ENCODE results near the gene PRSS2. TPM values are rescaled to one million over a fixed set of nuclear protein-coding genes. Genes with fewer than 3 reads are reported as not detected.
"Not testable (repeated sequence)": the region's sequence is repeated elsewhere in the genome, so short reads cannot be mapped to it uniquely, and the experiment has no call there.

PRSS2 gene
- polyA plus RNA-seq, 1 donor (not counting 4 experiments of a cell fraction or from before 2014, with no cell fraction given) = not detected

DNA sequence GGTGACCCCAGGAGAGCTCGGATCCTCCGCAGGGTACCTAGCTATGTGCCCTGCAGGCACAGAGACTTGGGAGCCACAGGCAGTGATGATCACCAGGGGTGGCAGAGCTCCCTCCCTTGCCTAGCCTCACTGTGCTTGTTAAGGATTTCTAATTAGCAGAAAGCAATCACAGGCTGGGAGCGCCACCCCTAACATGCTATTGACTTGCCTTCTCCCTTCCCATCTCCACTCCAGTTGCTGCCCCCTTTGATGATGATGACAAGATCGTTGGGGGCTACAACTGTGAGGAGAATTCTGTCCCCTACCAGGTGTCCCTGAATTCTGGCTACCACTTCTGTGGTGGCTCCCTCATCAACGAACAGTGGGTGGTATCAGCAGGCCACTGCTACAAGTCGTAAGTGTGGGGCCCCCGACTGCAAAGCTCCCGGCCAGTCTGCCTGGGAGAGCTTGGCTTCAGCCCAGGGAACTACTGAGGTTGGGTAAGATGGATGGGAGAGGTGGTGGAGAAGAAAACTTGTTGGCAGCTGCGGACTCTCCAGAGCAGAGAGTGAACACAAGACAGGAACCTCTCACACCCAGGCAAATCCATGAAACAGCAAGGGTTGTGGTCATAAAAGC lies 20.3 kb upstream of the PRSS2 start:
- H2AFZ ChIP-seq (ENCODE audit: control insufficient read depth, low read length) = no peak overlapping the region
- H3K27ac ChIP-seq (ENCODE audit: control insufficient read depth, insufficient read depth, low read length) = no peak overlapping the region
- no peak overlapping the region for H3K4me3 ChIP-seq (ENCODE audit: control insufficient read depth in 2 of 3, extremely low read depth in 1 of 3, insufficient read depth in 2 of 3, low read depth in 1 of 3, low read length in 3 of 3)
- no peaks in the 10 kb centered on the region for H3K27me3 ChIP-seq (ENCODE audit: control insufficient read depth, extremely low read depth, insufficient read depth, low read length)
- no peaks in the 10 kb centered on the region for H3K9me1 ChIP-seq (ENCODE audit: control insufficient read depth, extremely low read depth, insufficient read depth, low read length)
- DNase-seq (ENCODE audit: low read depth, low spot score) (no peak), FAIRE-seq (no peak)
- no peaks in the 10 kb centered on the region for H3K79me2 ChIP-seq (ENCODE audit: control insufficient read depth, insufficient read depth, low read length)
- no peaks in the 10 kb centered on the region for H3K36me3 ChIP-seq (ENCODE audit: control insufficient read depth in 2 of 2, extremely low read depth in 1 of 2, insufficient read depth in 2 of 2, low read length in 2 of 2)
- H4K20me1 ChIP-seq (ENCODE audit: control insufficient read depth, extremely low read depth, insufficient read depth, low read length) = no peaks in the 10 kb centered on the region
- H3K9ac ChIP-seq (ENCODE audit: control insufficient read depth, extremely low read depth, insufficient read depth, low read length) = no peak overlapping the region
- dilution Hi-C loops (cut with MboI; ENCODE audit: extremely low pct_ligation_motif_present, low sequenced_read_pairs) = no loop called here
- H3K9me3 ChIP-seq (ENCODE audit: control insufficient read depth, low read depth, low read length) = no peaks in the 10 kb centered on the region
- TF ChIP-seq EZH2 (IDR thresholded peaks at IDR 0.05; ENCODE audit: low read length) = no peak
- TF ChIP-seq, protein P1, sequence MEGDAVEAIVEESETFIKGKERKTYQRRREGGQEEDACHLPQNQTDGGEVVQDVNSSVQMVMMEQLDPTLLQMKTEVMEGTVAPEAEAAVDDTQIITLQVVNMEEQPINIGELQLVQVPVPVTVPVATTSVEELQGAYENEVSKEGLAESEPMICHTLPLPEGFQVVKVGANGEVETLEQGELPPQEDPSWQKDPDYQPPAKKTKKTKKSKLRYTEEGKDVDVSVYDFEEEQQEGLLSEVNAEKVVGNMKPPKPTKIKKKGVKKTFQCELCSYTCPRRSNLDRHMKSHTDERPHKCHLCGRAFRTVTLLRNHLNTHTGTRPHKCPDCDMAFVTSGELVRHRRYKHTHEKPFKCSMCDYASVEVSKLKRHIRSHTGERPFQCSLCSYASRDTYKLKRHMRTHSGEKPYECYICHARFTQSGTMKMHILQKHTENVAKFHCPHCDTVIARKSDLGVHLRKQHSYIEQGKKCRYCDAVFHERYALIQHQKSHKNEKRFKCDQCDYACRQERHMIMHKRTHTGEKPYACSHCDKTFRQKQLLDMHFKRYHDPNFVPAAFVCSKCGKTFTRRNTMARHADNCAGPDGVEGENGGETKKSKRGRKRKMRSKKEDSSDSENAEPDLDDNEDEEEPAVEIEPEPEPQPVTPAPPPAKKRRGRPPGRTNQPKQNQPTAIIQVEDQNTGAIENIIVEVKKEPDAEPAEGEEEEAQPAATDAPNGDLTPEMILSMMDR (optimal IDR thresholded peaks at IDR 0.05 in 1 of 3, IDR thresholded peaks at IDR 0.05 in 1 of 3, conservative IDR thresholded peaks at IDR 0.05 in 1 of 3; ENCODE audit: extremely low read depth in 1 of 3, insufficient read depth in 2 of 3, low read length in 3 of 3) = no peak
- H3K4me2 ChIP-seq (ENCODE audit: control insufficient read depth, extremely low read depth, insufficient read depth, low read depth, low read length) = no peak overlapping the region
- no peaks in the 10 kb centered on the region for H3K4me1 ChIP-seq (ENCODE audit: control insufficient read depth, extremely low read depth, insufficient read depth, low read length)

DNA sequence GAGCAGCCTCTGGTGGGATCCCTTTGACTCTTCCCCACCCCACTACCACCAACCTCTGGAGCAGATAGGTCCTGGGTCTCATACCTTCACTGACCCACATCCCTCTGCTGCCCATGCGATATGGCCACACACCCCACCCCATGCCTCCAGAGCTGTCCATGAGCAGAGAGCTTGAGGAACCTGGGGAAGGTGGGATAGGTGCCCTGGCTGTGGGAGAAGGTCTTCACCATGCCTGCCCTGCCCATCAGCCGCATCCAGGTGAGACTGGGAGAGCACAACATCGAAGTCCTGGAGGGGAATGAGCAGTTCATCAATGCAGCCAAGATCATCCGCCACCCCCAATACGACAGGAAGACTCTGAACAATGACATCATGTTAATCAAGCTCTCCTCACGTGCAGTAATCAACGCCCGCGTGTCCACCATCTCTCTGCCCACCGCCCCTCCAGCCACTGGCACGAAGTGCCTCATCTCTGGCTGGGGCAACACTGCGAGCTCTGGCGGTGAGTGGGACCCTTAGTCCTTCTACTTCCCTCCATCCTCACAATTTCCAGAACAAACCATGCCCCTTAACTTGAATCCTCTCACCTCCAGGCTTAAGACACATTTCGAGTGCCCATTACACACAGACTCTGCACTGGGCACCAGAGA lies 19.1 kb upstream of the PRSS2 start:
- H3K9me1 ChIP-seq (ENCODE audit: control insufficient read depth, extremely low read depth, insufficient read depth, low read length); H3K4me2 ChIP-seq (ENCODE audit: control insufficient read depth, extremely low read depth, insufficient read depth, low read depth, low read length); H4K20me1 ChIP-seq (ENCODE audit: control insufficient read depth, extremely low read depth, insufficient read depth, low read length); H3K79me2 ChIP-seq (ENCODE audit: control insufficient read depth, insufficient read depth, low read length); FAIRE-seq; H3K36me3 ChIP-seq (ENCODE audit: control insufficient read depth in 2 of 2, extremely low read depth in 1 of 2, insufficient read depth in 2 of 2, low read length in 2 of 2); H3K4me3 ChIP-seq (ENCODE audit: control insufficient read depth in 2 of 3, extremely low read depth in 1 of 3, insufficient read depth in 2 of 3, low read depth in 1 of 3, low read length in 3 of 3); DNase-seq (ENCODE audit: low read depth, low spot score); H3K27ac ChIP-seq (ENCODE audit: control insufficient read depth, insufficient read depth, low read length); H3K4me1 ChIP-seq (ENCODE audit: control insufficient read depth, extremely low read depth, insufficient read depth, low read length); H3K9me3 ChIP-seq (ENCODE audit: control insufficient read depth, low read depth, low read length); H2AFZ ChIP-seq (ENCODE audit: control insufficient read depth, low read length); H3K27me3 ChIP-seq (ENCODE audit: control insufficient read depth, extremely low read depth, insufficient read depth, low read length); H3K9ac ChIP-seq (ENCODE audit: control insufficient read depth, extremely low read depth, insufficient read depth, low read length); dilution Hi-C loops (cut with MboI; ENCODE audit: extremely low pct_ligation_motif_present, low sequenced_read_pairs): not testable (repeated sequence)

Data from keratinocyte (primary cell).